HG03571 (cell line): ENCODE results near the gene CFAP99.
"Not testable (repeated sequence)": the region's sequence is repeated elsewhere in the genome, so short reads cannot be mapped to it uniquely, and the experiment has no call there.

Source experiments
- ATAC-seq: cut with Tn5 transposase; IDR thresholded peaks from one replicate; pipeline ENCODE4 v1.9.1; 2021; ENCODE audit not compliant: unreplicated experiment

Gene CFAP99

DNA sequence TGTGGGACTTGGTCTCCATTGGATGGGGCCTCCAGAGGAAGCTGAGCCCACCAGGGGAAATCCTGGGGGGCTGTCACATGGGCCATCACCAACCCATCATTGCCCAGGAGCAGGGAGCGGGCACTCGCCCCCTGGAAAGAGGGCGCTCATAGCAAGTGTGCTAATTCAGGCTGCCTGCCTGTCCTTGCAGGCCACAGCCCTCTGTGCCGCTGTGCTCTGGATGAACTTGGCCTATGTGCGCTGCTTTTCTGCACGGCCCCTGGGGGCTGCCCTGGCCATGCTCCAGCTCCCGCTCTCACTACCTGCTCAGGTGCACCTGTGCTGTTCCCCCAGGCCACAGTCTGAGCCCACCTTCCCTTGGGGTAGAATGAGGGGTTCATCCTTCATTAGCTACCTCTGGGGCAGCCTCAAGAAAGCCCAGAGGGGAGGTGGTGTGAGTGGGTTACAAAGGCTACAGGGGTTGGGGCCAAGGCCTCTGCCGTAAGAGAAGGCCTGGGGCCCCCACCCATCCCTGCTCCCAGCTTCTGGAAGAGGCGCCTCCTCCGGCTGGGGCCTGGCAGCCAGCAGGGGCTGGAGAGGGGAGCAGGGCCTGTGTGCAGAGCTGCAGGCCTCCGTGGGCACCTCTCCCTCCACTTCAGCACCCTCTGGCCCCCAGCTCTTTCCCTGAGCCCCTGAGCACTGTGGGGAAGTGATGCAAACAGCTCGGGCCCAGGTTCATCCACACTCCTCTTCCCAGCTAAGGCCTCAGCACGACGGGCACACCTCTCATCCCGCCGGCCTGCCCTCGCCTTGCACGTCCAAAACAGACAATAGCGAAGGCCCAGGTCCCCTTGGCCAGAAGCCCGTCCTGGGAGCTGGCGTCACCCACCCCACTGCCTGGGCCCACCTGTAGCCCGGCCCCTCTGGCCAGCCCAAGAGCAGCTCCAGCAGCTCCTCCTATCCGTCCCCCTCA lies 8.9 kb downstream of the CFAP99 start:
- no peak for ATAC-seq

DNA sequence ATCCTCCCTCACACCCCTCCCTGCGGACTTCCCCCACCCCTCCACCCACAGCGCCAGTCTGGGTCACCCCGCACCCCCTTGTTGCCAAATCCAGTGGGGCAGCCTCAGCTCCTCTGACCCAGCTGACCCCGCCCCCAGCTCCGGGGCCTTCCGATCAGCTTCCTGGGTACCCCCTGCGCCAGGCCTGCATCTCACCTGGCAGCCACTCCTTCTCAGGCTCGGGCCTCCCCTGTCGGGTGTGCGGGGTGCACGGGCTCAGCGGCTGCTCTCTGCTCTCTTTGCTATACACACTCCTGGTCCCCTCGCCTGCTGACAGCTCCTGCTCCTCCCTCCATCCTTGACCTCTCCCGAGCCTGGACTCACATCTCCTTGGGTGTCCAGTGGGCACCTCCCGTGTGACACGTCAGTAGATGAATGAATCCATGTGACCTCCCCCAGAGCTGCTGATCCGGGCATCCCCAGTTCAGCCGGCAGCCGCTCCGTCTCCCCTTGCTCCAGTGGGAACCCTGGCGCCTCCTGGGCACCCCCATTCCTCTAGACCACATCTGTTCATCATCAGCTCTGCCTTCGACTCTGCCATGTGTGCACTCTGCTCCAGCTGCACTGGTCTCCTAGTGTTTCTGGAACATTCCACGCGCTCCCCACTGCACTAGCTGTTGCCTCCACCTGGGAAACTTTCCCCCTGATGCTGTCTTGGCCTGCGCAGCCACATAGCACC lies 9.9 kb downstream of the CFAP99 start:
- ATAC-seq: no peak

DNA sequence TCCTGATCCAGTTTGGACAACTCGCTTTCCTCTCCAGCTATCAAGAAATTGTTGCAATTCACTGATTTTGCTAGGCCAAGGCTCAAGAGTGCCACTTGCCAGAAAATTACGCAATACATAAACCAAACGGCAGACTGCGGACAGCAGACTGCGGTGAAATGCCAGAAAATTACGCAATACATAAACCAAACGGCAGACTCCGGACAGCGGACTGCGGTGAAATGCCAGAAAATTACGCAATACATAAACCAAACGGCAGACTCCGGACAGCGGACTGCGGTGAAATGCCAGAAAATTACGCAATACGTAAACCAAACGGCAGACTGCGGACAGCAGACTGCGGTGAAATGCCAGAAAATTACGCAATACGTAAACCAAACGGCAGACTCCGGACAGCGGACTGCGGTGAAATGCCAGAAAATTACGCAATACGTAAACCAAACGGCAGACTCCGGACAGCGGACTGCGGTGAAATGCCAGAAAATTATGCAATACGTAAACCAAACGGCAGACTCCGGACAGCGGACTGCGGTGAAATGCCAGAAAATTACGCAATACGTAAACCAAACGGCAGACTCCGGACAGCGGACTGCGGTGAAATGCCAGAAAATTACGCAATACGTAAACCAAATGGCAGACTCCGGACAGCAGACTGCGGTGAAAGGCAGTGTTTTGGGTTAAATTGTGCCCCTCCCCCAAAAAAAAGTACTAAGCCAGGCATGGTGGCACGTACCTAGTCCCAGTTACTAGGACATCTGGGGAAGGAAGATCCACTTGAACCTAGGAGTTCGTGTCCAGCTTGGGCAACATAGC lies 11.4 kb downstream of the CFAP99 start:
- ATAC-seq: not testable (repeated sequence)

DNA sequence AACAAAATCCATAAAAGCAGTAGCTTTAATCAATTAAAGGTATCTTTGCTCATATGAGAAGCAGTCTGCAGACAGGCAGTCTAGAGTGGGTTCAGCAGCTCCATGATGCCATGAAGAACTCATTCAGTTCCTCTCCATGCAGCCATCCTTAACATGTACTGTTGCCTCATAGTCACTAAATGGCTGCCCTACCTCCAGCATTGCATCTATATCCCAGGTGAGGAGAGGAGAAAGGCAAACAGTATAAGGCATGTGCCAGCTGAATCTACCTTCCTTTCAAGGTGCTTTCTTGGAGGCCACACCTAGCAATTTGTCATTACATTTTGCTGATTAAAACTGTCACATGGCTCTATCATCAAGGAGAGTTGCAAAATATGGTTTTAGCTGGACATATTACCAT lies 13.2 kb downstream of the CFAP99 start:
- ATAC-seq: no peak

DNA sequence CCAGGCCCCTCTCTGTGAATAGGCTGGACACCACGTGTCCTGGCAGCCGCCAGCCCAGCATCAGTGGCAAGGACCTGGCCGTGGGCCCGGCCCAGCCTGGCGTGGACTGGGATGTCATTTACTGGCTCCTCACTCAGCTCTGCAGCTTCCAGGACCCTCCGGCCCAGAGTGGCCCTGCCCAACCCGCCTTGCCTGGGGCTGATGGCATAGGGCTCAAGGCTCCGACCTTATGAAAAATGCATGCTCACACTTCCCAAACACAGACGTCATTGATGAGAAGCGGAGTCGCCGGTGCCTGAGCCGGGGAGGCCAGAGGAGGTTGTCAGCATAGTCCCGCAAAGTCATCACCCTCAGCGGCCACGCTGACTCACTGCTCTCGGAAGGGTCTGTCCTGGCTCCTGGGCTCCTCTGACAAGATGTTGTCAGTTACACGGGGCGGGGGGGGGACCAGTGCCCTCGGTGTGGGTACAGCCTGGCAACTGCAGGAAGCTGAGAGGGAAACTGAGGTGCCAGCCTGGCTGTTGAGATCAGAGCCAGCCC lies 14.3 kb downstream of the CFAP99 start:
- no peak for ATAC-seq

DNA sequence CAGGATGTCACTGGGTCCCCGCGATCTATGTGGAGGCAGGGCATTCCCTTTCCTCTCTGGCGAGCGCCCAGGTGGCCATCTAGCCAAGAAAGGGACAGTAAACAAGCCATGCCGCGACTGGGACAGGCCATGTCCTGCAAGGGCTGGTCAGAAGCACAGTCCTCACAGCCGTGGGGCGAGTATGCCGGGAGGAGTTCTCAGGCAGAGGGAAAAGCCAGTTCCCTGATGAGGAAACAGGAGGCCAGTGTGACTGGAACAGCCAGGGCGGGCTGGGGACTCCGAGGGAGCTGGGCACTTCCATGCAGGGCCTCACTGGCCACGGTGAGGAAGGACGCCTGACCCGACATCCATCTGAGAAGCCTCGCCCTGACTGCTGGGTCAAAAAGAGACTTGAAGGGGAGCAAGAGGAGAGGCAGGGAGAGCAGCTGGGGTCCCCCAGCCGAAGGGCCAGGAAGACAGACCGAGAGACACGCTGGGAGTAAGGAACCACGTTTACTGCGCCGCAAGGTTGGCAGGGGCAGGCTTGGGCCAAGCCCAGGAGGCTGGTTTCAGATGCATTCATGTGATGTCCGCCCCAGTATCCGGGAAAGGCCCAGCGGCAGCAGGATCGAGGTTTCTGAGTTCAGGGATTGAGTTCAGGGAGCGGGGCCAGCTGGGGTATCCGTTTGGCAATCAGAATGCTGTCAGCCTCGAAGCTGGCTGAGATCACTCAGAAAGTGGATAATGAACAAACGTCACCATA lies 15.0 kb downstream of the CFAP99 start:
- no peak for ATAC-seq

DNA sequence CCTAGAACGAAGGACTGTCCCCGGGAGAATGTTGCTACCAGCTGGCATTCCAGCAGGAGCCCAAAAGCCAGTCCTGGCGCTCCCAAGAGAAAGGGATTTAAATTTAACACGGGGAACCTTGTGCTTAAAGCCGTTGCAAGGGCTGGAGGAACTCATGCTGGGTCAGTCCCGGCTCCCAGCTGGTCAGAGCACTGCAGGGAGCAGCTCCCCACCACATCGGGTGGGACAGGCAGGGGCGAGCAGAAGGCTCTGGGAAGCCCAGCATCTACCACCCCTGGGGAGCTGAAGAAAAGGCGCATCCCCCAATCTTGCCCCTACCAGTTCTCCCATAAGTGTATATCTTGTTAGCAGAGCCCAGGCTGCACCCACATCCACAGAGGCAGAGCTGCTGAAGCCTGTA lies 15.7 kb downstream of the CFAP99 start:
- no peak for ATAC-seq

DNA sequence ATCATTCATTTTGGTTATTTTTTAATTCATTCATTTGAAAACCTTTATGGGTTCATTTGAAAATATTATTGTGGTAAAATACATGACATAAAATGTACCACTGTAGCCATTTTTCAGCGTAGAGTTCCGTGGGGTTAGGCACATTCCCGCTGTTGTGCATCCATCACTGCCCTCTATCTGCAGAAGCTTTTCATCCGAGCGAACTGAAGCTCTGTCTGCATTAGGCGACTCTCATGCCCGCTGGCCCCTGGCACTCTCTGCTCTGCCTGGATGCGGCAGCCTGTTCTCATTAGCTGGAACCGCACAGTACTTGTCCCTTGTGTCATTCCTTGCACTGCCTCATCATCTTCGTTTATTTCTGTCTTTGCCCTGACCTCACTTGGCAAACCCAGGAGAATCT lies 17.5 kb downstream of the CFAP99 start:
- ATAC-seq: no peak

DNA sequence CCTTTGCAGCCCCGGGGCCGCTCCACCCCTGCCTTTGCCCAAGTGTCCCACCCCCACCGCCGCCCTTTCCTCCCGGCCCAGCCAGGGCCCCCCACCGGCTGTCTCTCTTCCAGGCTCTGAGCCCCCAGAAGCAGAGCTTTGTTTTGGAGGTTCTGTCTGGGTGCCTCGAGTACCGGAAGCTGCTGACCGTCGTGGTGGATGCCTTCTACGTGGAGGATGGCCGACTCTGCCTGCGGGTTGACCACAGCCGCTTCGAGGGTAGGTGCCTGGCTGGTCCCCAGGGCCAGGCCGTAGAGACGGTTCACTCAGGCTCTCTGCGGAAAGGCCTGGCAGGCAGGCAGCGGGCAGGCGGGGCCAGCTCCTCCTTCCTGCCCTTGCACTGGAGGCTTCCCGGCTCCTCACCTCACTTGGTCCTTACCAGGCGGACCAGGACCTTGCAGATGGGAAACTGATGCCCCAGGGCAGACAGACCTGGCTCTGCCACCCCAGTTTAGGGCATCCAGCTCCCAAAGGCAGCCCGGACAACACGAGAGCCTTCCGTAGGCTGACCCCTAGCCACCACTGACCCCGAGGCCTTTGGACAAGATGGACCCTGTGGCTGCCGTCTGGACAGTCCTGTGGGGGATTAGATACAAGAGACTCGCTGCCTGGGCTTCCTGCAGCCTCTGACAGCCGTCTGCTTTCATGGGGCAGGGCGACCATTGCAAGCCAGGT lies 18.2 kb downstream of the CFAP99 start:
- ATAC-seq: no peak

DNA sequence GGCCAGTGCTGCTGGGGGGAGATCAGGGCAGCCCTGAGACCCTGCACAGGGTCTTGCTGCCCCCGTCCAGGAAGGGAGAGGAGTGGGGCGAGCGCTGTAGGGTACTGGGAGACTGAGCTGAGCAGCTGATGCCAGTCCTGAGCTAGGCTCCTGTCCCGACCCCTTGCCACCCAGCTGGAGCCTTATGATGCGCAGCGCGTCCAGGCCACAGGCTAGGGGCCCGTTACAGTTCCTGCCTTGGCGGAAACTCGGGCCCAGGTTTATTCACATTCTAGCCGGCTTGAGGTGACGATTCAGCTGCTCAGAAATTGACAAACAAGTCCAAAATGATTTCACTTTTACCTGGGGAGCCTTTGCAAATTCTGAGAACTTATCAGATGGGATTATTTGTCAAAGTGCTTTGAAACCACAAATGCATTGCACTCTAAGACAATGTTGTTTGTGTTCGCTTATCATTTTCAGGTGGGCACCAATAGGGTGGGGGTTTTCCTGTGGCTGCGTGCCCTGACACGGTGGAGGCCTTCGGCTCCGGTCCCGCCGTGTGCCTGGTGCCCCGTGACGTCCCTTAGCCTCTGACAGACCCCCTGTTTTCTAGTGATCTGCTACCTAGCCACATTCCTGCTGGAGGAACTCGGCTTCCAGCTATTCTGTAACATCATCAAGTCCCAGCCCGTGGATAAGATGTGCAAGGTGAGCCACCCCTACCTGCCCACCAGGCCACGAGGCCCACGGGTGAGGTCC lies 18.9 kb downstream of the CFAP99 start:
- no peak for ATAC-seq

DNA sequence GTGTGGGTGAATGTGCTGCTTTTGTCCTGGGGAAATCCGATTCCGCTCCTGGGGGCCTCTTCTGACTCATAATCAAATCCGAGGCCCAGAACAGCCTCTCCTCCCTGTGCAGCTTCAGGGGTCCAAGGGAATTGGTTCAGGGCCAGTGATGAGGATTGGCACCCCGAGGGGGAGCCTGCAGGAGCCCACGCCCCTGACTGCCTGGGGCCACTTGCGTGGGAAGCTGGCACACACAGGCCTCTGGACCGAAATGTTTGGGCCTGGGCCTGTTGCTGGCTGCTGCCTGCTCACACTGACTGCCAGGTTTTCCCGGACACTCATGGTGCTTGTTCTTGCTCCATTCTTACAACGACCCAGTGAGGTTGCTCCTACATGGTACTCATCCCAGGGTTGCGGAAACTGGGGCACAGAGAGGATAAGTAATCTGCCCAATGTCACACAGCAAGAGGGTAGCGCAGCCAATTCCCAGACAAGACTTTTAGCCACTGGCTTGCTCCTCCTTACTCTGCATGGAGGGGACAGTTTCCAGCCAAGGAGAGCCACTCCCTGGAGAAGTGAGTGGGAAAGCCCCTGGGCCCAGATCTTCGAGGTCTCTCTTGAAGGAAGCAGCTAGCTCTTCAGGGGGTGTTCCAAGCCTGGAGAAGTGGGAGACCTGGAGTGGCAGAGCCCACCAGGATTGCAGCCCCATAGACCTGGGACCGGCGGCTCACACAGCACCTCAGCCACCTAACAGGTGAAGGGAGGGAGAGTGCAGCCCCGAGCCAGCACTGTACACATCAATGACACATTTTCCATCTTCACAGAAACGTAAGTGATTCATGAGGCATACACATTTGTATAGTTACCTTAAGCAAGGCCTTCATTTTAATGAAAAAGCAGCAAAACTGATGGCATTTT lies 20.3 kb downstream of the CFAP99 start:
- ATAC-seq: no peak

DNA sequence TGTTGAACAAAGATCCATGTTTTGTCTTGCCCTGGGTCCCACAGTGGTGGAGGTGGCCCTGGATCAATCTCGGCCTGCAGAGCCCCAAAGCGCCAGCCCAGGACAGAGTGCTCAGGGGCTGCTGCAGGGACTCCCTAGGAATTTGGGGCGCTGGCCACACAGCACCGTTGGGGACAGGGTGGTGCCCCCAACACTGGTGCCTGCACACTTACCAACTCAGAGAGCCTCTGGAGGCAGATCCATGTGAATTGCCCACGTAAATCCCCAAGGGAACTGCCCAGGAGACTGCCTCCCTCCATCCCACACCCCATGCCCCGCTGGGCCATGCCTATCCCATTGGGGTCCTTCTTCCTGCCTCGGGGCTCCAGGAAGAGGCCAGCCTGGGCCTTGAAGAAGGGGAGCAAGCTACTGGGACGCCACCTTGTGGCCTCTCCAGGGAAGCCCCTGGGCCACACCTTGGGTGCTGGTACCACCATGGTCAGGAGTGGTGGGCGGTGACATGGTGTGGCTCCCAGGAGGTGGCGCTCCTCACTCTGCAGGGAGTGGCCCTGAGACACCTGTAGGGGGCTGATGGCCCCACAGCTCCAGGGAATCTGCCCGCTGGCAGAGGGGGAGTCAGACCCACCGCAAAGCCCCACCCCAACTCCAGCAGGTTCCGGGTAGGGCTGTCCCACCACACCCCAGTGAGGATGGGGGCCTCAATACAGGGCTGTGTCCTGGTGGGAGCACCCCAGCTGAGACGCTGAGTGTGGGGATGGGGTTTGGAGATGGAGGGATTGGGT lies 22.8 kb downstream of the CFAP99 start:
- ATAC-seq: no peak

DNA sequence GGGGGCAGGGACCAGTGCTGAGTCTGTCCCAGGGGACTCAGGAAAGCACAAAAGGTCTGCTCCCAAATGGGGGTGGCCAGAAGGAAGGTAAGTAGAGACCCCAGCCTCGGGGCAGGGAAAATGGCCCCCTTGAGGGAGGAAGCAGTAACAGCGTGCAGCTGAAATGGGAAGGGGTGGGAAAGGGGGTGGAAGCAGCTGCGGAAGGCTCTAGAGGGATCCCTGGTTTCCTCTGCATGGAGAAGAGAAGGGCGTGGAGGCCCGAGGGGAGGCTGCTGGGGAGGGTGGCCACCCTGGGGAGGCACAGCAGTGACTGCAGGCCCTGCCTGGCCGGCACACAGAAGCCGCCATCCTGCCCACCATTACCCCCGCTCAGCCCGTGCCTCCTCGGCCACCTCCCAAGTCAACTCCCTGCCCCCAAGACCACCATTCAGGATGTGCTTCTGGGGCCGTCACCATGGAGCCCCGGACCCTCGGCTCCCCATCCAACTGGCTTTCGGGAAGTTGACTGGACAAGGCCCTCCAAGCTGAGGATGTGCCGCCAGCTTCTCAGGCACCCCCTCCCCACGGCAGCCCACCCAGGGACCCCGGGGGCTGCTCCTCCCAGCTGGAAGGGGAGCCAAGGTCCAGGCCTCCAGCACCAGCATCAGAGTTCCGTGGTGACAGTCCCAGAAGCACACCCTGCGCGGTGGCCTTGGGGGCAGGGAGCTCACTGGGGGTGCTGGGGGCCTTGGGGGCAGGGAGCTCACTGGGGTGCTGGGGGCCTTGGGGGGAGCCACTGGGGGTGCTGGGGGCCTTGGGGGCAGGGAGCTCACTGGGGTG lies 23.6 kb downstream of the CFAP99 start:
- no peak for ATAC-seq

DNA sequence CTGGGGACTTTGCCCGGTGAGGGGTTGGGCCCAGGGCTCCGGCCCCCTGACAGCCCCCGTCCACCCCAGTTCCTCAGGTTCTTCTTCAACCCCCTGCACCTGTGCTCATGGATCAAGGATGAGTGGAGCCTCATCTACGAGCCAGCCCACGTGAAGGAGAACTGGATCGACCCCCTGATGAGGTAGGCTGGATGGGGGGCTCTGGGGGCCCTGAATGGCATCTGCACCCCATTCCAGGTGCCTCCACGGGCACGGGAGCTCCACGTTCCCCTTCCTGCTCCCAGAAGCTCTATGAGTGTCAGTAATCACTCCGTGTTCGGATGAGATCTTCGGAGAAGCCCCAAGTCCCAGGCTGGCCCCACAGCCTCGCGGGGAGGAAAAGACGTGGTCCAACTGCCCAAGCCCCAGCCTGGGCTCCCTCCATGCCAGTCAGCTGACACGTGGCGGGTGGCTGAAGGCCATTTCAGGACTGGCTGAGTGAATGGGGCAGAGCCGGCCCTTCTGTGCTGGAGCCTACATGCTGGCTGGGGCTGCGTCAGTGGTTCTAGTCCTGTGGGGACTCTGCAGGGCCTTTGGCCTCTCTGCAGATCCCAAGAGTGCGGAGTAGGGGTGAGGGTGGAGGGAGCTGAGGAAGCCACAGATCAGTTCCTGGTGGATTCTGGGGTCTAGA lies 24.4 kb downstream of the CFAP99 start:
- no peak for ATAC-seq

DNA sequence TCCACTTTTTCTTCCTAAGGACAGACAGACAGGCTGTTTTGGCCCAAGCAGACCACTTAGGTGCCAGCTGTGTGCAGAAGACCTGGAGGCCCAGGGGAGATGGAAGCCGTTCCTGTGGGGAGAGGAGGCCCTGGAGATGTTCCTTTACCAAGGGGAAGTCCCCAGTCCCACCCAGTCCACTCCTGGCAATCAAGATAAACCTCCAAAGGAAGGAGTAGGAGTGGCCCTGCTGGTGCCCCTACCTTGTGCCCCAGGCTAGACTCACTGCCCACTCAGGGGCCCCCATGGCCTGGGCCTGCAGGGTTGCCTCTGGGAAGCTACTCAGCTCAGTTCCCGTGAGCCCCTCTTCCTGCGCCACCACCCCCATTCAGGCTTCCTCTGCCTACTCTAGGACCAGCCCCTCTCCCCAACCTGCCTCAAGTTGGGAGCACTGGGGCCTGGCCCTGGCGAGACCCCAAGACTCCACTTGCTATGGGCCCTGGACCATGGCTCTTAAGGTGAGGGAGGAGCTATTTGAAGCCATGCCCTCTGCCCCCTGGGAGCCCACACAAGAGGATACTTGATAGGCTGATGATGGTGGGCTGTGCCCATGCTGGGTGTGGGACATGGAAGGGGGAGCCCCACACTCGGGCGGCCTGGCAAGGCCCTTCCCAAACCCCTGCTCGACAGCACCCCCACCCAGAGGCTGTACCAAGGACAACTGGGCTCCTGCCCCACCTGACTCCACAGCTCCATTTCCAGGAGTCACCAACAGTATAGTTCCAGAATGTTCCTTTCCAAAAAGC lies 25.4 kb downstream of the CFAP99 start:
- ATAC-seq: no peak
